Right renal pelvis (tissue), 4 donors: ENCODE data around the gene KCNMA1. TPM values are rescaled to one million over a fixed set of nuclear protein-coding genes. Genes with fewer than 3 reads are reported as not detected.
"Not testable (repeated sequence)": the region's sequence is repeated elsewhere in the genome, so short reads cannot be mapped to it uniquely, and the experiment has no call there.

Experiments
- DNase-seq, 4 donors: peaks; one replicate each; pipeline ENCODE4 v3.0.0-alpha.2; 2013; ENCODE audit warnings: low read depth in 4 of 4, low spot score in 3 of 4, missing footprints in 1 of 4
- polyA plus RNA-seq, 4 donors: library from polyadenylated mRNA; unstranded; fragments of 120-200 nt; gene quantifications; one replicate each; pipeline ENCODE4 v1.2.1, GENCODE V29; 2013; ENCODE audit not compliant: insufficient read length in 4 of 4

The KCNMA1 gene
- polyA plus RNA-seq, 4 donors, result 2.9 to 4.8 (median 3.8) TPM

DNA sequence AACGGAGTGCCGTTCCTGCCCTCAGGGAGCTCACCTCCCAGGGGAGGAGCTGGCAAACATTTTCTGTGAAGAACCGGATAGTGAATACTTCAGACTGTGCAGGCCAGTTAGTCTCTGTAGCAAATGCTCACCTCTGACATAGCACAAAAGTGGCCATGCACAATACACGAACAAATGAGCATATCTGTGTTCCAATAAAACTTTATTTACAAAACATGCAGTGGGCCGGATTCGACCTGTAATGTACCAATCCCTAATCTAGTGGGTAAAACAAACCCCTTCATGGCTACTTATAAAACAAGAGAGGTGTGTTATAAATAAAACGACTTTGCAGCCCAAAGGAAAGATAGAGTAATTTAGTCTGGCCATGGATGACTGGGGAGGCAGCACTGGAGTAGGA lies 48.7 kb downstream of the KCNMA1 start:
- DNase-seq, result no peak

GRCh38 chr10:77587416-77587790 lies 50.2 kb downstream of the KCNMA1 start:
- DNase-seq, result no peak

GRCh38 chr10:77586719-77587415 lies 50.7 kb downstream of the KCNMA1 start:
- DNase-seq, result no peak

DNA sequence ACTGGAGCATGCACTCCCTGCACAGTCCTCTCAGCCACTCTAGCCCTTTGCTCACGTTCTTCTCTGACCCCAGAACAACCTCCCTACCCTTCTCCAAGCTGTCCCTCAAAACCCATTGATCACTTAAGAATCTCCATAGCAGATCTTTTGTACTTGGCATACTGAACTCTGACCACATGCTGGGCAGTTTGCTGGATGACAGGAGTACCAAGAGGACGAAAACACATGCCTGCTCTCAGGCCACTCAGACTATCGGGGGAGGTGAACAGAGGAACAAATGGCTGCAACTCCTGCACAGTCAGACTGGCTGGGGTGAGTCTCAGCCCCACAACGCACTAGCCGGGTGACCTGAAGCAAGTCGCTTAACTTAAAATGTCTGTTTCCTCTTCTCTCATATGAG lies 52.7 kb downstream of the KCNMA1 start:
- no peak for DNase-seq

GRCh38 chr10:77583527-77583926 lies 54.1 kb downstream of the KCNMA1 start:
- no peak for DNase-seq

GRCh38 chr10:77582710-77583115 lies 54.9 kb downstream of the KCNMA1 start:
- DNase-seq, result no peak

- DNase-seq, result no peak
These were observed 55.9 kb downstream of the KCNMA1 start for GRCh38 chr10:77581738-77582137.

DNA sequence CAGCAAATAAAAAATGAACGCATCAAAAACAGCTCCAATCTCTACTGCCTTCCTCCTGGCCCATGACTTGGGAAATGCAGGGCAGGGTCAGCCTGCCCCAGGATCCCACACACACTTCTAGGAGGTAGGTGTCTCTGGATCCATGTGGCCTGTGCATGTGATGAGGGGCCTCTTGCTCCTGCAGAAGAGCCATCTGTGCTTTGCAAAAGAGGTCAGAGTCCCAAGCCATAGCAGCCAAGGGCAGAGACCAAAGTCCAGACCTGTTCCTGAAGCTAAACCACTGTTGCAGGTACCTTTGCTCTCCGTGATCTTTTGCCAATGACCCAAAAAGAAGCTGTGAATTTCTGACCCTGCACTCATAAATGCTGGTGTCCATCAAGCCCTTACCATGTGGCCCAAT lies 57.1 kb downstream of the KCNMA1 start:
- DNase-seq, result no peak

GRCh38 chr10:77578583-77579227 lies 58.9 kb downstream of the KCNMA1 start:
- DNase-seq, result no peak

GRCh38 chr10:77577666-77578229 lies 59.9 kb downstream of the KCNMA1 start:
- no peak for DNase-seq

- DNase-seq, result no peak
These were observed 61.1 kb downstream of the KCNMA1 start for GRCh38 chr10:77576444-77577032.

- no peak for DNase-seq
These were observed 61.6 kb downstream of the KCNMA1 start for GRCh38 chr10:77576007-77576367.

DNA sequence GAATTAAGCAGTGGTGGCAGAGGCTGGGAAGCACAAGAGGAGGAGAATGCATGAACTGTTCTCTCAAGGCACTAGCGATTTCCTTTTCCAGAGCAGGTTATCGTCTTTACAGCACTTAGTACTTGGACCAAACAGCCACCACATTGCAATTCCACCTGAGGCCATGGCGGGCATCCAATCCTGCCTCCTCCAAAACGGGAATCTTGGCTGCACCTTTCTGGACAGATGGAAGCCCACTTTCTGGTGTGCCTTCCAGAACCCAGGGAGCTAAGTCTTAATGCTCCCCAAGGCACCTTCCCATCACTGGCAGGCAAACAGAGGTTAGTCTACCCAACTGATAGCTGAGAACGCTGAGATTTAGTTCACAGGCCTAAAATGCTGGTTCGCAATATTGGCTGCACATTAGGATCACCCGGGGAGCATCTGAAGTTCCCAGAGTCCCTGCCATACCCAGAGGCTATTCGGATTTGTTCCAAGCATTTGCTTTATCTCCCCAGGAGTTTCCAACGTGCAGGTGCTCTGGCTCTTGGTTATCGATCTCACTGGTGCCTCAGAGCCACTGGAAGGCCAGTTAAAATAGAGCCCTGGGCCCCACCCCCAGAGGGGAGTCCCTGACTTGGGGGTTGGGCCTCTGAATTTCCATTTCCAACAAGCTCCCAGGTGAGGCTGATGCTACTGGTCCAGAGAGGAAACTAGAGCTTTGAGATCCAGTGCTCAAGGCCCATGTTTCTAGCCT lies 62.2 kb downstream of the KCNMA1 start:
- DNase-seq, result no peak

DNA sequence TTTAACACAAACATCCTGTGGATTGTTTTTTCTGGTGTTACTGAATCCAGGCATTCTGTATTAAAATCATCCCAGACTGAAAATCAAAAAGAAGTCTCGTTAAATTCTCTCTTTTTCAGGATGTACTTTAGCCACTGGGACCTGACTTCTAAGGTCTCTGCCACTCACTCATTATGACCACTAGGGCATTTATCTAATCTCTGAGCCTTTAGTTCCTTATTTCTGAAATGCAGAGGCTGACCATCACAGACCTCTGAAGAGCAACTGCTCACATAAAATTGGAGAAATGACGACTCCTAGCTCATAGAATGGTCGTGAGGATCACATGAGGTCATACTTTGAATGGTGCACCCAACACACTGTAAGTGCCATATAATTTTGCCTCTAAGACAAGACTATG lies 63.2 kb downstream of the KCNMA1 start:
- DNase-seq, result no peak

GRCh38 chr10:77572520-77572919 lies 65.1 kb downstream of the KCNMA1 start:
- DNase-seq, result not testable (repeated sequence)

GRCh38 chr10:77571490-77571889 lies 66.1 kb downstream of the KCNMA1 start:
- no peak for DNase-seq

DNA sequence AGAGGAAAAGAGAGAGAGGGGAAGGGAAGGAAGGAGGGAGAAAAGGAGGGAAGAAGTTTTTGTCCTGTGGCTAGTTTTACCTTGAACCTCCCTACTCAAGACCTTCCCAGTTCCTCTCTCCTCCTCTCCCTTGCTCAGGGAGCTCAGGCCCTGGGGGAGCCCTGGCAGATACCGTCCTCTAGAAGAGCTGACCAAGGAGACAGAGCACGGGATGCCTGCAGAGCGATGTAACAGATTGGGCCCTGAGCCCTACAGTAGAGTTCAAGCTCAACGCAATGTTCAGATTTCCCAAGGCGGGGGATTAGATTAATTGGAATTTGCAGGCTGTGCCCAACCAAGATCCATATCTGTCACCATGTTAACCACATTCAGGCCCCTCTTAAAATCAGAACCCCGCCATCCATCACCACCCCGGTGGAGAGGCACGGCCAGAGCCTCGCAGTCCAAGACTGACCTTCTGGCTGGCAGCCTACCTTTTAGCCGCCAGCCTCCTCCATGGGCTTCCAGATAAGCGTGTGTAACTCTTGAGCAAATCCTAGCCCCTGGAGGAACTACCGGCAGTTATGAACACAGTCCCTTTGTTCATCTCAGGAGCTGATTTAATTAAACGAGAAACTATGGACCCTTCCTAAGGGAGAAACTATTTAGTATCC lies 70.6 kb downstream of the KCNMA1 start:
- DNase-seq, result no peak

DNA sequence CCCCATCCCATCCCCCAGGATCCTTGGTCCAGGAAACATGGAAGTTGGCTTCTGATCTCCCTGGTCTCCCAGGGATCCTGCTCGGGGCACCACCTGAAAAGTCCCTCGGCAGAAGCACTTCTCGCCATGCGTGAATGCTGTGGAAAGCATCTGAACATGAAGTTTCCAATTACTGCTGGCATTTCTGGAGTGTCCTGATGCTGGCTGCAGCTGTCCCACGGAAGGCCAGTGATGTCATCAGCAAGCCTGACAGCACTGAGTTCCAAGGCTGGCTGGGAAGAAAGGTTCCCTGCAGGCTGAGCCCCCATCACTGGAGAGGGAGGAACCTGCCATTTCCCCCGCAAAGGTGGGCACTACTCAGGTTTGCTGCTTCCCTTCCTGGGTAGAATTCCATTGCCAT lies 71.4 kb downstream of the KCNMA1 start:
- no peak for DNase-seq

GRCh38 chr10:77565590-77566023 lies 72.0 kb downstream of the KCNMA1 start:
- no peak for DNase-seq

DNA sequence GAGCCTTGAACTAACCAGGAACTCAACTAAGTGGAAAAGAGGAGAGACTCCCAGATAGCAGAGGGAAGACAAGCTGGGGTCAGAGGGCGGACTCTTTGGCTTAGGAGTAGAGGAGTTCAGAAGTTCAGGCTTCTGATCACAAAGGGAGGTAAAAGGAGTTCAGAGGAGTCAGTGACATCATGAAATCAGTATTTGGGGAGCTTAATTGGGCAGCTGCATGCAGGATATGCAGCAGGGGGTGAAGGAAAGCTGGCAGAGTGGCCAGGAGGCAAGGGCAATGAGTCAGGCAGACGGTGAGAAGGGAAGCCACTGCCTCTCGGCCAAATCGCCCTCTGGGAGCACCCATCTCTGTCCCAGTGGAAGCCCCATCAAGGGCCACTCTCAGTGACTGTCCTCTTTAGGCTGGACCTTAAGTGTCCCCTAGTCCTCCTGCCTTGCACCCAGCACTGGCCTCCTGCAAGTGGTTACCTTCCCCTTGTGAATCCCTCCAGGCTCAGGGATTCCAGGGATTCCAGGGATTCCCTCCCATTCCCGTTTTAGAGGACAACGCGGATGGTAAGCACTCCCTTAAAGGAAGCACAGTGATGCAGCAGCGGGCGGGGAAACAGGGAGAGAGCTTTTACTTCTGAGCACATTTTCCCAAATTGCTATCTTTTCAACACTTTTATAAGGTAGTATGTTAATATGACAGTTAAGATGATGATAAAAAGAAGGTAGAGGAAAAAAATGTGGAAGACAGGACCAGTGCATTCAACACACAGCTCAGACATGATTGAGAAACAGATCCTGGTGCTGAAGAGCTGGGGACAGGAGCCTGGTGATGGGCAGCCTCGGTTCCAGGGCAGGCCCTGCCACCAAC lies 72.6 kb downstream of the KCNMA1 start:
- DNase-seq, result no peak
